ENCODE measurements around the gene PERM1.

PERM1 gene

DNA sequence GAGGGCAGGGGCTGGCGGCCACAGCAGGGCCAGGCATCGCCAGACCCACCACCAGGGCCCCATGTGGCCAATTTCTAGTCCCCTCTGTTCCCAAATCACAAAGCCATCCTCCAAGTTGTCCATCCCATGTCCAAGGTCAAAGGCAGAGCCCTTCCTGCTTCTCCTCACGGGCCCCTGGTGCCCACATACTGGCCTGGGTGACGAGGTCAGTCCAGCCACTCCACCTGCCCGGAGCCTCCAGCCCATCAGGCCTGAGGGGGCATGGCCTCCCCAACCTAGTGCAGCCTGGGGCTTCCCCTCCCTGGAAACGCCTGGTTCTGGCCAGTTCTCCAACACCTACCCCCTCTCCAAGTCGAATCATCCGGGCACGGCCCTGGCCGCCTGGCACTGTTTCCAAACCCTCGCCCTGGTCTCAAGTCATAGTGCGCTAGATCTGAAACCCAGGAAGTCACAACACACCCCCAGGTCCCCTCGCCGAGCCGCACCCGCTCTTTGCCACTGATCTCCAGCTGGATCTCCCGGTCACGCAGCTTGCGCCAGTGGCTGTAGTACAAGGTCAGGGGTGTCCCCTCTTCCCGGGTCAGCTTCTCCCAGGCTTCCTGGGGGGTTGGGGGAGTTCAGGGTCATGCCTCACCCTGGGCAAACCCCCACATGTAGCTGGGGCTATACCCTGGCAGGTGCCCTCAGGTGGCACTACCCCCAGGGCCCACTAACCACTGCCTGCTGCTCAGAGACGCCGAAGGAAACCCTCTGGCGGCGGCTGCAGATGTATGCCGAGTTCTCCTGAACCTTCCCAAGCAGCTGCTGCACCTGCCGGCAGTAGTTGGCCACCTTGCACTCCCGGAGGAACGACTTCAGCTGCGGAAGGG lies 36.0 kb downstream of the PERM1 start:
- H3K36me3 Mint-ChIP-seq, result peaks cover 2% of the 10 kb centered on the region
- no peaks in the 10 kb centered on the region for H3K9me3 Mint-ChIP-seq (ENCODE audit: low read depth)
- H3K4me1 Mint-ChIP-seq (ENCODE audit: low read depth), result peaks cover 6% of the 10 kb centered on the region
- no peak overlapping the region for H3K4me3 Mint-ChIP-seq
- H3K27ac Mint-ChIP-seq, result no peak overlapping the region
- peaks cover 2% of the 10 kb centered on the region for H3K27me3 Mint-ChIP-seq

GRCh38 chr1:944341-945325 lies 37.3 kb downstream of the PERM1 start:
- Mint-ChIP-seq H3K4me3 (no peak overlapping the region), H3K36me3 (peaks cover under 1% of the 10 kb centered on the region), H3K27me3 (peaks cover 2% of the 10 kb centered on the region), H3K9me3 (ENCODE audit: low read depth) (no peaks in the 10 kb centered on the region), H3K27ac (no peak overlapping the region), H3K4me1 (ENCODE audit: low read depth) (peaks cover 2% of the 10 kb centered on the region)

- Mint-ChIP-seq H3K4me1 (ENCODE audit: low read depth) (peaks cover 2% of the 10 kb centered on the region), H3K27me3 (peaks cover 6% of the 10 kb centered on the region), H3K4me3 (peak overlapping the region; percentile 13), H3K27ac (no peak overlapping the region), H3K36me3 (no peaks in the 10 kb centered on the region), H3K9me3 (ENCODE audit: low read depth) (no peaks in the 10 kb centered on the region)
Observed at GRCh38 chr1:943545-944340, 38.1 kb downstream of the PERM1 start.

DNA sequence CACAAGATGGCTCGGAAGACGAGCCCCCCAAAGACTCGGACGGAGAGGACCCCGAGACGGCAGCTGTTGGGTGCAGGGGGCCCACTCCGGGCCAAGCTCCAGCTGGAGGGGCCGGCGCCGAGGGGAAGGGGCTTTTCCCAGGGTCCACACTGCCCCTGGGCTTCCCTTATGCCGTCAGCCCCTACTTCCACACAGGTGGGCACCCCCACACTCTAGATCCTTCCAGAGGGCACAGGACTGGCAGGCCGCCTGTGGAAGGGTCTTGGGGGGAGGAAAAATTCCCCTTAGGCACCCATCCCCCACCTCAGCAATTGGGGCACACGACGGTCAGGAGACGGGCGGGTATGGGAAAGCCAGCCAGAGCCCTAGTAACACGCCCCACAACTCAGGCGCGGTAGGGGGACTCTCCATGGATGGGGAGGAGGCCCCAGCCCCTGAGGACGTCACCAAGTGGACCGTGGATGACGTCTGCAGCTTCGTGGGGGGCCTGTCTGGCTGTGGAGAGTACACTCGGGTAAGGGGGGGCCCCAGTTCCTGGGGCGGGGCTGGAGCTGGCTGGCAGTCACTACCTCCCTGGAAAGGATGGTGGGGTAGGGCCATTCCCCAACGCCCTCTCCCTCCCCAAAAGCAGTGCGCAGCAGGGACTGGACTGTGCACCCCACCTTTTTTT lies 38.9 kb downstream of the PERM1 start:
- no peak overlapping the region for H3K27ac Mint-ChIP-seq
- H3K4me1 Mint-ChIP-seq (ENCODE audit: low read depth), result peaks cover 2% of the 10 kb centered on the region
- H3K9me3 Mint-ChIP-seq (ENCODE audit: low read depth), result no peaks in the 10 kb centered on the region
- H3K36me3 Mint-ChIP-seq, result no peaks in the 10 kb centered on the region
- H3K4me3 Mint-ChIP-seq, result peak overlapping the region; percentile 13
- H3K27me3 Mint-ChIP-seq, result peaks cover 6% of the 10 kb centered on the region

- Mint-ChIP-seq H3K36me3 (no peaks in the 10 kb centered on the region), H3K4me3 (no peak overlapping the region), H3K4me1 (ENCODE audit: low read depth) (peaks cover 2% of the 10 kb centered on the region), H3K27me3 (peaks cover 6% of the 10 kb centered on the region), H3K9me3 (ENCODE audit: low read depth) (no peaks in the 10 kb centered on the region), H3K27ac (no peak overlapping the region)
Observed at GRCh38 chr1:942411-942821, 39.5 kb downstream of the PERM1 start.

DNA sequence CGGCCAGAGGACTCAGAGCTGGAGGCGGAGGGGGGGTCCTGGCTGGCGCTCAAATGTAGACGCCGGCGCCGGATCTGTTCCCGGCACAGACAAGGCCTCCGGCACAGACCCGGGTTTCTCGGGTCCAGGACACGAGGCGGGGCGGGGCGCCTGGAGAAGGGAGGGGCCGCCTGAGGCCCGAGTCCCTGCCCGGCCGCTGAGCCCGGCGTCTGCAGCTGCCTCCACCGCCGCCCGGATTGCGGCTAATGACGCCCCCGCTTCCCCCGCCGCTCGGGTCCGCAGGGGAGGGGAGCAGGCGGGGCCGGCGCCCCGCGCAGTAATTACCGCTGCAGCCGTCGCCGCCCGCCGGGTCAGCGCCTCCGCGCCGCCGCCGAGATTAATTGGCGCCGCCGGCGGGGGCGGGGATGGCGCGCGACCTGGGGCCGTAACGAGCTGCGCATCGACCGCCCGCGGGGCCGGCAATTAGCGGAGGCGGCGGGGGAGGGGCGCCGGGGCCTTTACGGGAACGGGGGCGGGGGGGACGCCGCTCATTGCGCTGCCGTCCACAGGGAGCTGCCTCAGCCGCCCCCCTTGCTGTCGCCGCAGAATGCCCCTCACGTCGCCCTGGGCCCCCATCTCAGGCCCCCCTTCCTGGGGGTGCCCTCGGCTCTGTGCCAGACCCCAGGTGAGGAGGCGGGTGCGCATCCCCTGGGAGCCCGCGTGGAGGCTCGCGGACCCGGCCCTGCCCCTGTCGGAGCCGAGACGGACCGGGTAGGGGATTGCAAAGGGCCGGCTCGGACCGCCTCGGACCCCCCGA lies 40.1 kb downstream of the PERM1 start:
- no peaks in the 10 kb centered on the region for H3K36me3 Mint-ChIP-seq
- peaks cover 2% of the 10 kb centered on the region for H3K4me1 Mint-ChIP-seq (ENCODE audit: low read depth)
- peak overlapping the region; percentile 77 for H3K4me3 Mint-ChIP-seq
- H3K9me3 Mint-ChIP-seq (ENCODE audit: low read depth), result no peaks in the 10 kb centered on the region
- no peak overlapping the region for H3K27ac Mint-ChIP-seq
- peaks cover 6% of the 10 kb centered on the region for H3K27me3 Mint-ChIP-seq

GRCh38 chr1:941015-941587 lies 40.8 kb downstream of the PERM1 start:
- Mint-ChIP-seq H3K27ac (no peak overlapping the region), H3K27me3 (peaks cover 6% of the 10 kb centered on the region), H3K4me3 (peak overlapping the region; percentile 77), H3K36me3 (no peaks in the 10 kb centered on the region), H3K9me3 (ENCODE audit: low read depth) (no peaks in the 10 kb centered on the region), H3K4me1 (ENCODE audit: low read depth) (peaks cover 2% of the 10 kb centered on the region)

- no peak overlapping the region for H3K27ac Mint-ChIP-seq
Observed at GRCh38 chr1:940107-941014, 41.5 kb downstream of the PERM1 start.

DNA sequence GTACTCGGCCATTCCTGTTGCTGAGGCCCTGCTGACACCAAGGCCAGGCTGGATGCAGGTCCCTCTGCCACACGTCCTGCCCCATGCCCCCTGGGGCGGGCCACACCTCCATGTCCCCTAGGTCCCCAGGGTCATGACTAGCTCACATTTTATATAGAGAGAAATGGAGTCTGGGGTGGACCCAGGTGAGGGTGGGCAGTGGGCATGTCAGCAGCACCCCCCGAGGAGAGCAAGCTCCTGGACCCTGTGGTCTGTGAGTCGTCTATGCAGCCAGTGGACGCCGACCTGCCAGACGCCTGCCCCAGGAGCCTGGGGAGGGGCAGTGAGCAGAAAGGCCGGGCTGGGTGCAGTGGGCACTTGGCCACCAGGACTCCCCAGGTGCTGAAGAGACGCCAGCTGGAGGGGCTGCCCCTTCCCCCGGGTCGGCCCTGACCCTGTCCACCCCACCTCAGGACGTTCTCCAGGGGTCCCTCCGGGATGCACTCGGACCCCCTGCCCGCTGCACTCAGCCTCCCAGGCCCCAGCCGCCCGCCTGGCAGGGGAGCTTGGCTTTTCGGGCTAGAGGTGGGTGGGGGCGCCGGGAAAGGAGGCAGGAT lies 42.3 kb downstream of the PERM1 start:
- Mint-ChIP-seq H3K9me3 (ENCODE audit: low read depth) (no peaks in the 10 kb centered on the region), H3K4me1 (ENCODE audit: low read depth) (peaks cover 2% of the 10 kb centered on the region), H3K4me3 (peak overlapping the region; percentile 30), H3K27me3 (peaks cover 9% of the 10 kb centered on the region), H3K36me3 (no peaks in the 10 kb centered on the region), H3K27ac (no peak overlapping the region)

More at GRCh38 chr1:940107-941014, 41.5 kb downstream of the PERM1 start:
- H3K4me3 Mint-ChIP-seq, result peak overlapping the region; percentile 59
- peaks cover 2% of the 10 kb centered on the region for H3K4me1 Mint-ChIP-seq (ENCODE audit: low read depth)
- H3K36me3 Mint-ChIP-seq, result no peaks in the 10 kb centered on the region
- no peaks in the 10 kb centered on the region for H3K9me3 Mint-ChIP-seq (ENCODE audit: low read depth)
- peaks cover 6% of the 10 kb centered on the region for H3K27me3 Mint-ChIP-seq

DNA sequence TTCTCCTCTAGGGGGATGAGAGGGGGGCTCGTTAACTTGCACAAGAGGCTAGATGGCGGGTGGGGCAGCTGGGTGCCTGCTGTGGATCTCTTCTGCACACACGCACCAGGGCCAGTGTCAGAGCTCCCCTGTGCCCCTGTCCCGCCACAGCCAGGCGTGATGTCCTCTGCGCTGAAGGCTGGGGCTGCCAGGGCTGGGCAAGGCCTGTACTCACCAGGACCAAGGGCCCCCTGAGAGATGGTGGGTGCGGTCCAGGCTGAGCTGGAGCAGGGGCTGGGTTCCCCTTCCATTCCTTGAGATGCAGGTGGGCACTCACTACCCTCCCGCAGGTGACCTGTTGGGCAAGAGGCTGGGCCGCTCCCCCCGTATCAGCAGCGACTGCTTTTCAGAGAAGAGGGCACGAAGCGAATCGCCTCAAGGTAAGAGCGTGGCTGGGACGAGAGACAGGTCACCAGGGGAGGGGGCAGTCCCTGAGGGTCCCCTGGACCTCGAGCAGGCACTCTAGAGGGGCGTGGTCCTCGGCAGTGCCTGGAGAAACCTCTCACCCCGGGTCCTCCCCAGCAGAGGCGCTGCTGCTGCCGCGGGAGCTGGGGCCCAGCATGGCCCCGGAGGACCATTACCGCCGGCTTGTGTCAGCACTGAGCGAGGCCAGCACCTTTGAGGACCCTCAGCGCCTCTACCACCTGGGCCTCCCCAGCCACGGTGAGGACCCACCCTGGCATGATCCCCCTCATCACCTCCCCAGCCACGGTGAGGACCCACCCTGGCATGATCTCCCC lies 43.0 kb downstream of the PERM1 start:
- Mint-ChIP-seq H3K27me3 (peaks cover 9% of the 10 kb centered on the region), H3K4me1 (ENCODE audit: low read depth) (peaks cover 2% of the 10 kb centered on the region), H3K27ac (no peak overlapping the region), H3K36me3 (no peaks in the 10 kb centered on the region), H3K4me3 (no peak overlapping the region), H3K9me3 (ENCODE audit: low read depth) (no peaks in the 10 kb centered on the region)

DNA sequence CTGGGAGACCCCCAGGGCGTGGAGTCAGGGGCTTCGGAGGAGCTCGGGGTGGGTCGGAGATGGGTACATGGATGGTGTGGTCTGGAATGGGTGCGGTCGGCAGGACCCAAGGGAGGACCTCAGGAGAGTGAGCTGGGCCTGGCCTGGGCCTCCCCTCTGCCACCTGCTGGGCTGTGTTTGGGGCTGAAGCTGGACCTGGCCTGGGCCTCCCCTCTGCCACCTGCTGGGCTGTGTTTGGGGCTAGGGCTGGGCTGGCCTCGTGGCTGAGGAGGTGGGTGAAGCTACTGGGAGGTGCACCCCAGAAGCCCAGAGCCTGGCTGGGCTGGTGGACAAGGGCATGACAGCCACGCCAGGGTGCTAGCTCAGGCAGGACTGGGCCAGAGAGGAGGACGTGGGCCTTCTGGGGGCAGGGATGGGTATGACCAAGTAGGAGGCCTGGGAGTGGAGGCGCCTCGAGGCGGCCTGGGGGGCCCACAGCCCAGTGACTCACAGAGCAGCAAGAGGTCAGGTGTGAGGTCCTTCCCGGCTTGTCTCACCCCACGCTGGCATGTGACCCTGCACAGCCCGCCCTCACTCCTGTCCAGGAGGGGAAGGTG lies 43.7 kb downstream of the PERM1 start:
- peaks cover 2% of the 10 kb centered on the region for H3K4me1 Mint-ChIP-seq (ENCODE audit: low read depth)
- no peak overlapping the region for H3K27ac Mint-ChIP-seq
- no peak overlapping the region for H3K4me3 Mint-ChIP-seq
- H3K36me3 Mint-ChIP-seq, result no peaks in the 10 kb centered on the region
- H3K27me3 Mint-ChIP-seq, result peaks cover 9% of the 10 kb centered on the region
- H3K9me3 Mint-ChIP-seq (ENCODE audit: low read depth), result no peaks in the 10 kb centered on the region

Data from activated naive CD8-positive, alpha-beta T cell (primary cell).